NCI-H748 (cell line): ENCODE results near the gene MUC21.
A peak's percentile ranks its signal among the peaks of the same experiment; 100 is the strongest.
"Not testable (repeated sequence)": the region's sequence is repeated elsewhere in the genome, so short reads cannot be mapped to it uniquely, and the experiment has no call there.

Experiments
- DNase-seq: peaks from one replicate; lab custom pipeline; 2025; ENCODE audit not compliant: unreplicated experiment; lab: John Stamatoyannopoulos, UW

The MUC21 gene

DNA sequence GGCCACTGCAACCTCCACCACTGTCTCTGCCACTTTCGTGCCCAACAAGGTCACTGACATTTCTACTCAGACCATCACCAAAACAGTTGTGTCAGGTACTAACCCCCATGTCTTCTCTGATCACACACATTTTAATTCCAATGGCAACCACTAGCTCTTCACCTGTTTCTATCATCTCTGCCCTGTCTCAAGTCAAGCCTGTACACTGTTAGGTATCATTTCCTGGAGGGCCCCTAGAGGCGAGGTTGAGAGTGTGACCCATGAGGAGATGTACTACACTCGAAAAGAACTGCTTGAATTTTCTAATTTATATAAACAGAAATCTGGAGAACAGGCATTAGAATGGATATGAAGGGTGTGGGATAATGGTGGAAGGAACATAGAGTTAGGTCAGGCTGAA, 17.4 kb upstream of the MUC21 start:
- DNase-seq, result no peak

DNA sequence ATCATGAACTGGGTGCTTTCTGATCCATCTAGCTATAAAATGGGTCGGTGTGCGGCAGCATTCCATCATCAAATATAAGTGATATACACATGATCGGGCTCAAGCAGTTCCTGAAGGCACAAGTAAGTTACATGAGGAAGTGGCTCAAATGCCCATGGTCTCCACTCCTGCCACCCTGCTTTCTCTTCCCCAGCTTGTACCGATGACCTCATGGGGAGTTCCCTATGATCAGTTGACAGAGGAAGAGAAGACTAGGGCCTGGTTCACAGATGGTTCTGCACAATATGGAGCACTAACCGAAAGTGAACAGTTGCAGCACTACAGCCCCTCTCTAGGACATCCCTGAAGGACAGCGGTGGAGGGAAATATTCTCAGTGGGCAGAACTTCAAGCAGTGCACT, 14.3 kb upstream of the MUC21 start:
- not testable (repeated sequence) for DNase-seq

DNA sequence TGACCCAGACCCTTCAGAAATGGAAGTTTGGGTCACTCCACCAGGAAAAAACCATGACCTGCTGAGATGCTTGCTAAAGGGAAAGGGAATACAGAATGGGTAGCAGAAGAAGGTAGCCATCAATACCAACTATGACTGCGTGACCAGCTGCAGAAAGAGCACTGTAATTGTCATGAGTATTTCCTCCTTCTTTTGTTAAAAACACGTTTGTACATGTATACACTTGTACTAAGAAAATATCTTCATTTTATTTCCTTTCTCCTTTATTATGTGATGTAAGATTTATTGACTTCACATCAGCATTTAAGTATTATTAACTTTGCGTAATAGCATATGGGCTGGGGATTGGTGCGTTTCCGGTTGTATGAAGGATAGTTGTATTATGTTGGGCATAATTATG, 12.6 kb upstream of the MUC21 start:
- DNase-seq, result peak; percentile 67

DNA sequence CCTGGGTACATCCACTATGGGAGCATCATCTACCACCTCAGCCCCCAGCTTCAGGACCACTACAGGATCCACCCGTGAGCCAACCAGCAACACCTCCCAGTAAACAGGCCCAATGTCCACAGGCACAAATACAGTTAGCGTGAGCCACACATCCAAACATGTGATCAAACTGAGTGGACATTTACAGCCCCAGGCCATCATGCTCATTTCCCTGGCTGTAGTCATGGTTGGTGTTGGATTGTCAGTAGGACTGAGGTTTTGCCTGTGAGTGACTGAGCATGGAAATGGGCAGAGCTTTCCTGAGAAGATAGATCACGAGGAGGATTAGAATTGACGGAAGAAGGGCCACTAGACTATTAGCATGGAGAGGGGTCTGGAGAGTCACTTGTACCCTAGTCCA, 10.7 kb upstream of the MUC21 start:
- DNase-seq, result no peak

DNA sequence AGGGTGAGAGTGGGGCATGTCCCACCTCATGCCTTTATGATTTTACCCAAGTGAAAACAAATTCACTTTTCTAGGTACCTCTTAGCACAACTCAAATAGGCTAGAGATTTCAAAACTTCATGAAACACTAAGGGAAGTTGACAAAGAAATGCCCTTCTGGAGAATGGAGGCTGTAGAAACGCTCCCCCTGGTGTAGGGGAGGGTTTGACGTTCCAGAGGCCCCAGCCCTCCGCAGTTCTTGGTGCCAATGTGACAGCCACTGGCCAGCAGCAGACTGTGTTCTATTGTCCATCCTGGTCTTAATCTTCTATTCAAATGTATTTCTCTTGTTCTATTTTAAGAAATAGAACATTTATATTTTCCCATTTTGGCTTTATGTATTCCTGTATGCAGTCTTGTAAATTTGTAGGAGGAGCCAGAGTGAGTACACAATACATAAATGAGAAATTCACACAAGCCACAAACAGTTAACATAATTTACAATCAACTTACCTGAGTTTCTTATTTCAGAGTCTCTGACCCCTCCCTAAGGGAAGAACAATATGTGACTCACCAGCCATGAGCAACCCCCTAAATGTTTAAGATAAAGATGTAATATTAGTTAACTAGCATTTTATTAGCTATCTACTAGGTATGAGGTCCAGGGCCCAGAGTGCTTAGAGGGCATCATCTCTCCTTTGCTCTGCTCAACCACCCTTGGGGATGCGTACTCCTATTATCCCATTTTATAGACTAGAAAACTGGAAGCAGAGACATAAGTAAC, 8.8 kb upstream of the MUC21 start:
- no peak for DNase-seq

- no peak for DNase-seq
These were observed 4.4 kb upstream of the MUC21 start for GRCh38 chr6:30979141-30979540.

GRCh38 chr6:30979690-30980089, 3.8 kb upstream of the MUC21 start:
- DNase-seq, result no peak

DNA sequence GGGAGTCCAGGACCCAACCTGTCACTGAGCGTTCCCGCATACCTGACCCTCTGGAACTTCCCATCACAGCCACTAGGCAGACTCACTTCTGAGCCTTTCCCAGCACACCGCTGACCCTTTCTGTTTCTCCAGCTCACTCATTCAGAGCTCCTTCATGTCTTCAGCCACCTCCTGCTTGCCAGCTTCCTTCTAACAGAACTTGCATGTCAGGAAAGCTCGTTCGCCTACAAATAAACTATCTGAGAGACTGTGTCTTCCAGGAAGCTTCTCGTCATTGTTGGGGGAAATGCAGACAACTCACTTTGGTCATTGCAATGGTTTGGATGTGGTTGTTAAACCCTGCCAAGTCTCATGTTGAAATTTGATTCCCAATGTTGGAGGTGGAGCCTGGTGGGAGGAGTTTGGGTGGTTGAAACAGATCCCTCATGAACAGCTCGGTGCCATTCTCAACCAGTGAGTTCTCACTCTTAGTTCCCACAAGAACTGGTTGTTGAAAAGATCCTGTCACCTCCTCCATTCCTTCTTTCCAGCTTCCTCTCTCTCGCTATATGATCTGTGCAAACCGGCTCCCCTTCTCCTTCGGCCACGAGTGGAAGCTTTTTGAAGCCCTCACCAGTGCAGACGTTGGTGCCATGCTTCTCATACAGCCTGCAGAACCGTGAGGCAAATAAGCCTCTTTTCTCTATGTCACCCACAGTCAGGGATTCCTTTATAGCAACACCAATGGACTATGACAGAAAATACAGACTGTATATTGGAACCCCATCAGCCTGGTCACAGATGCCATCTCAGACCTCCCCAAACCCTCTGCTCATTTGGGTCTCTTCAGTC, 1.4 kb upstream of the MUC21 start:
- peak; percentile 69 for DNase-seq

DNA sequence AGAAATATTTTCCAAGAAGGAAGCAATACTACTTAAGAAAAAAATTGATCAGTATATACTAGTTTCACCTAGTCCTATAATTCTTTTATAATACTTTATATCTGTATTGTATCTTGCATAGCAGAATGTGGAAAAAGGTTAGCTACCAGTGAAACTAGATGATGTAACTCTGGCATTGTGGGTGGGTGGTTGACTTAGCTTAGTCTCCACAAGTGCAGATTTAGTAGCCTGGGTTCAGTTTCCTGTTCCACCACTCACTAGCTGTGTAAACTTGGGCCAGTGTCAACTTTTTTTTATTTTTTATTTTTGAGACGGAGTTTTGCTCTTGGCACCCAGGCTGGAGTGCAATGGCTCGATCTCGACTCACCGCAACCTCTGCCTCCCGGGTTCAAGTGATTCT, 2.0 kb downstream of the MUC21 start:
- no peak for DNase-seq

GRCh38 chr6:30987304-30987703, 3.8 kb downstream of the MUC21 start:
- no peak for DNase-seq

DNA sequence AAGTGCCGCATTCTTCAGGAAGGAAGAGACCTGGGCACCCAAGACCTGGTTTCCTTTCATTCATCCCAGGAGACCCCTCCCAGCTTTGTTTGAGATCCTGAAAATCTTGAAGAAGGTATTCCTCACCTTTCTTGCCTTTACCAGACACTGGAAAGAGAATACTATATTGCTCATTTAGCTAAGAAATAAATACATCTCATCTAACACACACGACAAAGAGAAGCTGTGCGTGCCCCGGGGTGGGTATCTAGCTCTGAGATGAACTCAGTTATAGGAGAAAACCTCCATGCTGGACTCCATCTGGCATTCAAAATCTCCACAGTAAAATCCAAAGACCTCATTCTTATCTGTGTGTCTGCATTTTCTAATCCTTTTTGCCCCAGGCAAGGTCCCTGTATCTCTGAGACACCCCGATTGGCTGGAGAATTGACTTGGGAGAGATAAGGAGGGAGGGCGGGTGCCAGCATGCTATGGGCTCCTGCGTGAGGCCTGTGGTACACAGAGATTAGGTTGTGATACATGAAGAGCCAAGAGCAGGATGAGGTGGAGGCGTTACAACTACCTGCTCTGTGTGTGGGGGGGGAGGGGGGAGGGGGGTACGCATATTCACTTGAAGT, 4.8 kb downstream of the MUC21 start:
- no peak for DNase-seq

DNA sequence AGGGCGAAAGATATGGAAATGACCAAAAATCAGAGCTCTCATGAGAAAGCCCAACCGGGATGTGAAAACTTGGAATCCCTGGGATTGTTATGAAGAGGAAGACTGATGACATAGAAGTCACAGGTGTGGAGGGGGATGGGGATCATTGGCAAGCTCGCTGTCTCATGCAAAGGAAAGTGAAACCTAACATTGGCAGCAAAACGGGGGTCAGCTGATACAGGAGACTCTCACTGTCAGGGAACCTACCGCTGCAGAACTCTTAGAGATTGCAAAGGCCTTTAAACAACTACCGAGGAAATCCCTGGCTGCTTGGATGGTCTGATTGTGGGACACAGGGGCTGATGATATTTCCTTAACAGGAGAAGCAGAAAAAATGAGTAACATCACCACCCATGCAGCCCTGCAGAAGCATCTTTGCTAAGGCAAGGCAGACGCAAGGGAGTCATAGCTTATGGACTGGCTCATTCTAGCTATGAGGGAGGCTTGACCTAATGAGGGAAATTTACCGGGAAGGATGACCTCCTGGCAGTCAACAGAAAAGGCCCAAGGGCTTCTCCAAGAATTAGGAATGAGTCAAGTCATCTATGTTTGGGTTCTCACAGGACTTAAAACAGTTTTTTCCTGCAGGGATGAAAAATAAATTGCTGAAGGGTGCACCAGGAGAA, 7.0 kb downstream of the MUC21 start:
- DNase-seq, result no peak

DNA sequence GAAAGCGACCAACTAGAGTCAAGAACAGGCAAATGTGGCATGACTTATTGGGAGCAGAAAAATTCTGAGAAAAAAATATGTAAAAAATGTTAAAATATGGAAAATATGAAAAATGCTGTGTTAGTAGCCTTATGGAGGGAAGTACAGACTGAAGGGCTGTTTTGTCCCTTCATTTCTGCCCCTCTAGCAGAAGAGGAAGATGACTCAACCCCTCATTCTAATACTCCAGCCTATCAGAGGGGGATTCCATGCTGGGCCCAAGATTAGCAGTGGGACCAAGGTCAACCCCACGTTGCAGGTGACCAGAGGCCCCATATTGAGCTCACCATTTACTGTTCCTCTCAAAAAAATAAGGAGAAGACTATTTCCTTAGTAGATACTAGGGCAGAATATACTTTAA, 8.4 kb downstream of the MUC21 start:
- DNase-seq, result no peak

DNA sequence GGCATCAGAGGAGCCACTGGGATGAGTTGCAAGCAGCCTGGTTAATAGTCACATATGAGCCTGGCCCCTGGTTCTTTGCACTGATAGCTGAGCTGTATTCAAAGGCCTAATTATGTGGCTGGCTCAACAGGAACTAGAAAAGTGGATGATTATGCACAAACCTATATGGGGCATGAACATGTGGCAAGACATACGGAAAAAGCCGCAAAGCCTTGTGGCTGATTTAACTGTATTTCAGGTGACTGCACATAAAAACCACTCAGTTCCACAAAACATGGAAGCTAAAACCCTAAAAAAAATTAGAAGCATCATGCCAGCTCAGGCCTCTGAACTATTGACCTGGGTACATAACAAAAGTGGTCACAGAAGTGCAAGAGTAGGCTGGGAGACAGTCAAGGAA, 13.8 kb downstream of the MUC21 start:
- DNase-seq, result no peak

DNA sequence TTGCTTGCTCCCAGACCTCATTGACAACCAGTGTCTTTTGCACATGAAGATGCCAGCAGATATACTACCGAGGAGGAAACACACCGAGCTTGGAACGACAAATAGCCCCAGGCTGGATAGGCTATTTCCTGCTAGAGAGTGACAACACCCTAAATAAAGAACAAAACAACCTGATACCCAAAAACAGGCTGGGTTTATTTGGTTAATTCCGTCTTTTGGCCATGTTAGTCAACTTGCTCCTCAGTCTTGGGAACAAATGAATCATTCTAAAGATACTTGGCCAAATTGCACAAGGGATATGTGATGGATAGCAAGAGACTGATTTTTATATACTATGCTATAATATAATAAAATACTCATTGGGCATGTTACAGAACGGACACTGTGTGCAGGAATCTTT, 15.3 kb downstream of the MUC21 start:
- no peak for DNase-seq

GRCh38 chr6:31000067-31000860, 16.7 kb downstream of the MUC21 start:
- not testable (repeated sequence) for DNase-seq

GRCh38 chr6:31001281-31001888, 17.9 kb downstream of the MUC21 start:
- no peak for DNase-seq

- no peak for DNase-seq
These were observed 19.0 kb downstream of the MUC21 start for GRCh38 chr6:31002471-31002870.

- no peak for DNase-seq
These were observed 21.3 kb downstream of the MUC21 start for GRCh38 chr6:31004794-31005193.
